Measurements from ENCODE around the gene COA5.

- TF ChIP-seq POLR2AphosphoS5 (IDR thresholded peaks at IDR 0.05; ENCODE audit: low read depth, low read length) (no peak), POLR2A (IDR thresholded peaks at IDR 0.05; ENCODE audit: low read depth, low read length) (no peak)
These were observed 15.7 kb downstream of the COA5 start for GRCh38 chr2:98592565-98592964.
